GM12801 (cell line): Measurements from ENCODE around the gene TMCO4.

Experiments used
- CTCF ChIP-seq: IDR thresholded peaks from one replicate; pipeline ENCODE4 v1.5.1; 2011; ENCODE audit warnings: control low read depth; ENCODE audit not compliant: insufficient read length; ENCODE audit errors: extremely low read depth

Gene TMCO4

GRCh38 chr1:19717467-19717866, 82.2 kb downstream of the TMCO4 start:
- no peak for TF ChIP-seq CTCF

GRCh38 chr1:19715334-19716203, 84.1 kb downstream of the TMCO4 start:
- TF ChIP-seq CTCF = no peak

GRCh38 chr1:19712928-19713327, 86.8 kb downstream of the TMCO4 start:
- TF ChIP-seq CTCF = no peak

GRCh38 chr1:19710825-19711611, 88.7 kb downstream of the TMCO4 start:
- TF ChIP-seq CTCF = no peak

- TF ChIP-seq CTCF = no peak
Observed at GRCh38 chr1:19709260-19709793, 90.4 kb downstream of the TMCO4 start.

GRCh38 chr1:19708567-19709110, 91.1 kb downstream of the TMCO4 start:
- TF ChIP-seq CTCF = no peak

- no peak for TF ChIP-seq CTCF
Observed at GRCh38 chr1:19706136-19706535, 93.6 kb downstream of the TMCO4 start.
